Fibroblast of peridontal ligament (primary cell): Measurements from ENCODE around the gene GNA12.

Experiments
- DNase-seq: peaks from one replicate; pipeline ENCODE4 v3.0.0-alpha.2; 2010; ENCODE audit errors: extremely low read depth

The GNA12 gene

GRCh38 chr7:2844153-2845033 is at the start of gene GNA12:
TSS of gene GNA12 (minus strand) at chr7:2844308. CDS start at chr7:2844161, 147 bp downstream.
- DNase-seq, result peak; percentile 97

GRCh38 chr7:2893411-2893861 is 49.3 kb upstream of the GNA12 start:
- DNase-seq, result no peak

GRCh38 chr7:2892549-2892948 is 48.4 kb upstream of the GNA12 start:
- no peak for DNase-seq

- no peak for DNase-seq
These were observed 43.7 kb upstream of the GNA12 start for GRCh38 chr7:2887816-2888215.

GRCh38 chr7:2886900-2887299 is 42.8 kb upstream of the GNA12 start:
- DNase-seq, result peak; percentile 60

GRCh38 chr7:2886391-2886790 is 42.3 kb upstream of the GNA12 start:
- DNase-seq, result no peak

GRCh38 chr7:2884161-2884560 is 40.1 kb upstream of the GNA12 start:
- DNase-seq, result no peak

GRCh38 chr7:2883101-2883500 is 39.0 kb upstream of the GNA12 start:
- no peak for DNase-seq

- no peak for DNase-seq
These were observed 38.0 kb upstream of the GNA12 start for GRCh38 chr7:2882111-2882510.

GRCh38 chr7:2880874-2881533 is 36.9 kb upstream of the GNA12 start:
- no peak for DNase-seq

GRCh38 chr7:2880051-2880450 is 35.9 kb upstream of the GNA12 start:
- no peak for DNase-seq

GRCh38 chr7:2879354-2879753 is 35.2 kb upstream of the GNA12 start:
- no peak for DNase-seq

GRCh38 chr7:2878306-2878705 is 34.2 kb upstream of the GNA12 start:
- DNase-seq, result no peak

GRCh38 chr7:2876031-2876731 is 32.1 kb upstream of the GNA12 start:
- no peak for DNase-seq

GRCh38 chr7:2873686-2874551 is 29.8 kb upstream of the GNA12 start:
- DNase-seq, result peak; percentile 59

GRCh38 chr7:2873146-2873545 is 29.0 kb upstream of the GNA12 start:
- no peak for DNase-seq

- no peak for DNase-seq
These were observed 28.3 kb upstream of the GNA12 start for GRCh38 chr7:2872296-2872874.

GRCh38 chr7:2870471-2870931 is 26.4 kb upstream of the GNA12 start:
- DNase-seq, result peak; percentile 25

- no peak for DNase-seq
These were observed 25.9 kb upstream of the GNA12 start for GRCh38 chr7:2869981-2870380.

GRCh38 chr7:2866601-2867000 is 22.5 kb upstream of the GNA12 start:
- no peak for DNase-seq
